Right renal cortex interstitium (tissue), 3 donors: ENCODE measurements around the gene PECR. TPM values are rescaled to one million over a fixed set of nuclear protein-coding genes. Genes with fewer than 3 reads are reported as not detected.
A peak's percentile ranks its signal among the peaks of the same experiment; 100 is the strongest.
"Not testable (repeated sequence)": the region's sequence is repeated elsewhere in the genome, so short reads cannot be mapped to it uniquely, and the experiment has no call there.

ENCODE experiments used
- DNase-seq, 3 donors: peaks; one replicate each; pipeline ENCODE4 v3.0.0-alpha.2; 2013; ENCODE audit warnings: low read depth in 3 of 3, low spot score in 2 of 3
- polyA plus RNA-seq, 3 donors: library from polyadenylated mRNA; unstranded; fragments of 120-200 nt; gene quantifications; one replicate each; pipeline ENCODE4 v1.2.1, GENCODE V29; 2013; ENCODE audit not compliant: insufficient read length in 3 of 3

The PECR gene
- polyA plus RNA-seq, 3 donors, result 44.3 to 52.3 (median 45.6) TPM

DNA sequence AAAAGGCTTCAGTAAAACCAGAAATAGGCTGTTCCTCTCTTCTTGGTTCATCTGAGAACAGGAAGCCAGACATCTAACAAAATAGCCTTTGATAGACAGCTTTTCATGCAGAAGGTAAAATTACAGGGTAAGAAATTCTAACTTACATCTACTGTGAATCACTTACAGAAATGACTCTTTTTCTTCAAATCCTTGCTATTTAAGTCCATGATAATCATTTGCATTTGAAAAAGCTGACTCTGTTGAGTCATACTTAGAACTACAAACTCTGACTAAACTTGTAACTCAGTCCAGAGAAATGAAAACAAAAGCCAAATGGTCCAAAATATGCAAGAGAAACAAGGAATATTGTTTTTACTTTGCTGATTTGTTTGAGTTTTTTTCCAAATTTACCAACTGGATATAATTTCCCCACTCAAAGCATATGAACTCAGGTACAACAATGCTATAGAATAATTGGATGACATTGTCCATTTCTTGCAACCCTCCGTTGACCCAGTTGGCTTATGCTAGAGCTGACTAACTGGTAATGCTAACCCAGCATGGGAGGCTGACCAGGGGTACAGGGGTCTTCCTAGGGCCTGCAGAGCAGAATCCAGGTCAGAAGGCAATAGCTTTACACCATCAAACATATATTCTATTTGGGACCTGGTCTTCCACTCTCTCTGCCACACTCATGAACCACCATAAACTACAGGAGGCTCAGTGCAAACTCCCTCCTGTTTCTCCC lies 49.5 kb downstream of the PECR start:
- no peak for DNase-seq

DNA sequence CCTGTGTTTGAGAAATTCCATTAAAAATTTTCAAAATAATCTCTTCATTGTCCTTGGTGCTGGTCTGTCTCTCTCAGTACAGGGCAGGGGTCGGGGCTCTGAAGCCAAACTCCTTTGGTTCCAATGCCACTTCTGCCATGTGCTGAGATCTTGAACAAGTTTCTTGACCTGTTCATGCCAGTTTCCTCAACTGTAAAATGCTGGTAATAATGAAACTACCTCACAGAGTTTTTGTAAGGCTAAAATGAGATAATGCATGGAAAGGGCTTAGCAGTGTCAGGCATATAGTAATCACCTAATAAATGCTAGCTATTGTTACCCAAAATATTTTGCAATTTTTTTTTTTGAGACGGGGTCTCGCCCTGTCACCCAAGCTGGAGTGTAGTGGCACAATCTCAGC lies 51.4 kb downstream of the PECR start:
- no peak for DNase-seq

DNA sequence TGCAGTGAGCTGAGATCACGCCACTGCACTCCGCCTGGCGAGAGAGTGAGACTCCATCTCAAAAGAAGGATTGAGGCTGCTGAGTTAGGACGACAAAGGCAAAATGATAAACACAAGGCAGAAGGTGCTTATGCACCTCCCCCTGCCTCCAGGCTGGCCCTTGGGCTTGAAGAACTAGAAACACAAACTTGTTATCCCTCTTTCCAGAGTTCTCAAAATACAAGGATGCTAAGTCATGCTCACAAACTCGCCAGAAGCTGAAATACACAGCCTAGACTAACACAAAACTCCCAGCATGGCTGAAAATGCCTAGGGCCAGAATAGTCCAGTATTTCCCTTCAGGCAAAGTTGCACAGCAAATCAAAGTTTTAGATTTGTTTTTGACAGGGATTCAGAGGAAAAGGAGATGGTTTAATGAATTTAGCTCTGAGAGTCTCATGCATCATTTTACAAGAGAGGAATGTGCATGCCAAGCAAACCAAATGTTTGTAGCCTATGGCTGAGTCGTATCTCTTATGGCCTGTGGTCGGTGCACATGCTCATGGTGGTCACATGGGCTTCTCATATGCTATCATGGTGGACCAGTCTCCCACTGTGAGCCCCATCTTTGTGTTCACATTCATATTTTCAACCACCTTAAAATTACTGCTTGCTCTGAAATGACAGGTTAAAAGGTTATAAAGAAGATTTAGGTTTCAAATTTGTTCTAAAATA lies 52.0 kb downstream of the PECR start:
- DNase-seq, result no peak

DNA sequence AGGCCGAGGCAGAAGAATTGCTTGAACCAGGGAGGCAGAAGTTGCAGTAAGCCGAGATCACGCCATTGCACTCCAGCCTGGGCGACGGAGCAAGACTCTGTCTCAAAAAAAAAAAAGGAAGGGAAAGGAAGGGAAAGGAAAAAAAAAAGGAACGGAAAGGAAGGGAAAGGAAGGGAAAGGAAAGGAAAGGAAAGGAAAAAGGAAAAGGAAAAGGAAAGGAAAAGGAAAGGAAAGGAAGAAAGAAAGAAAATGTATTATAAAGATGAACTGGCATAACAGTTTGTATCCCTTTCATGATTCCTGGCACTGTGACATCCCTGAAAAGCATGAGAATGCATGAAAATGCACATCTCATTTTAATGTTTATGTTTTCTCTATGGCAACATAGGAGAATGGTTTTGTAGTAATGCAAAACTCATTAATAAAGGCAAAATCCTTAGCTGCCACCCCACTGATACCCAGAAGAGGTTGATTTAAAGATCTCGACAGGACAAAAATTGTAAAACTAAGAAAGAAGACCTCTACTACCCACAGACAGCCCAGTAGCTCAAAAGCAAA lies 56.8 kb downstream of the PECR start:
- DNase-seq, result no peak

DNA sequence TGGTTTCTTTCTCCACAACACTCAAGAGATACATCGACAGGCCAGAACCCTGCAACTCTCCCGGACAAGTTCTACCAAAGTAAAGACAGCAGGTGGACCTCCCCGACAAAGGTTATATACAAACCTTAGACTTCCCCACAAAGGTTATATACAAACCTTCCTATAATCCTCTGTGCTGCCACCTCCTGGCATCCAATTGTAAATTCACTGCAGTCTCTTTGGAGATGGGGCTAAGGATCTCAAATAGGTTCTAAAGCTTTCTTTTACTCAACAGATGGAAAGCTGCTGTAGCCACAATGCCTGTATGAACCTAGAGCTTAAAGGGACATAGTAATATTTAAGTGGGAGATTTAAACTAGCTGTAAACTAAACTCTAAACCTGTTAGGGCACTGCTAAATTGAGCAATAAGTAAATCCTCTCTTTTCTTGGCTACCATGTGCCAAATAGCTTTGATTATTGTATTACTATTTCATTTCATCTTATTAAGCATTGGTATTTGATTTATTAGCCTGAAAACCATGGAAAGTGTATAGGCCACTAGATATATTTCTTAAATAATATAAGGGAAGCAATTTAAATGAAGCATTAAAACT lies 58.5 kb downstream of the PECR start:
- no peak for DNase-seq

DNA sequence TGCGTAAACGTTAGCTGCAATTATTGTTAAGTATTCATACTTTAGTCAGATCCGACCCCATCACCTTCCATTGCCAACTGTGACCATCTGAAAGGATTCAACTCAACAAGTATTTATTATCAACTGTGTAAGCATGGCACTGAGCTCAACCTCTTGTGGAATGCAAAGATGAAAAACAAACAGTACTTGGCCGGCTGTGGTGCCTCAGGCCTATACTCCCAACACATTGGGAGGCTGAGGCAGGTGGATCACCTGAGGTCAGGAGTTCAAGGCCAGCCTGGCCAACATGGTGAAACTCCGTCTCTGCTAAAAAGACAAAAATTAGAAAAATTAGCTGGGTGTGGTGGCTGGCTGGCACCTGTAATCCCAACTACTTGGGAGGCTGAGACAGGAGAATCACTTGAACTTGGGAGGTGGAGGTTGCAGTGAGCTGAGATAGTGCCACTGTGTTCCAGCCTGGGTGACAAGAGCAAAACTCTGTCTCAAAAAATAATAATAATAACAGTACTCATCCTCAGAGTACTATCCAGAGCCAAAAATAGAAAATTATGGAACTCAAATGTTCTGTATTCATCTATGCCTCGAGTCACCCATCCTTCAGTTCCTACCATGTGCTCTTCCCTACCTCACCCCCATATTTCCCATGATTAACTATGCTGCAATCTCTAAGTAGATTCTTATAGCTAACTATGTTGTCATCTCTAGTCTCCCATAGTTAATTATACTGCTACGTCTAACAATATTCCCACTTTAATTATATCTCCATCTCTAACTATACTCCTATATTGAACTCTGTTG lies 59.6 kb downstream of the PECR start:
- no peak for DNase-seq

DNA sequence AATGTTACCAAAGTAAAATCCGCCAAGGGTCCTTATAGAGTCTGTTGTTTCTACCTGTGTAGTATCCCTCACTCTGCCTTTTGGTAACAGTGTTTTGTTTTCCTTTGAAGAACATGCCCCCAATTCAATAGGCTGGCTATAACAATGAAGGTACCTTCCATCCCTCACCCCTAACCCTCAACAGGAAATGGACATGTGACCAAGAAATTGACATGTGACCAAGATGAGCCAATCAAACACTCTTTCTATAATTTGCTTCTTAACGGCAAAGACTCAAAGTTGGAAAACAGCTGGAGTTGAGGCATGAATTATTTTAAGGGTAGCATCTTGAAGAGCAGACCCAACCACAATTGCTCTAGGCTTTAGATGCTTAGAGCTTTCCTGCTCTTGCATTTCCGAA lies 62.9 kb downstream of the PECR start:
- no peak for DNase-seq

DNA sequence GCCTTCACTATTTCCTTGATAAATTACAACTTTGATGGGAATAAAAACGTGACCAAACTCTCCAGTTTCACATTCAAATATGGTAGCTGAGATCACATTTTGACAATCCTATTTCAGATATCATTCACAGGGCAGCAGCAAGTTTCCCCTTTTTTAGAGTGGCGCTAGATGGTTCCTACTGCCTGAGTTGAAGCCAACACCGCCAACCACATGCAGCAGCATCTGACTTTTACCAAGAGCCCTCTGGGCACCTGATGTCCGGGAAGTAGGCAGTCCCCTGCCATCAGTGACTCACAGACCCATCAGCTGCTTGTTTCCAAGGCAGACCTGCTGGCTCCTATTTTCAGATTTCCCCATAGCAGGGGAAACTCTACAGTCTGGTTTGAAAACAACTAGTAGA lies 64.2 kb downstream of the PECR start:
- no peak for DNase-seq

DNA sequence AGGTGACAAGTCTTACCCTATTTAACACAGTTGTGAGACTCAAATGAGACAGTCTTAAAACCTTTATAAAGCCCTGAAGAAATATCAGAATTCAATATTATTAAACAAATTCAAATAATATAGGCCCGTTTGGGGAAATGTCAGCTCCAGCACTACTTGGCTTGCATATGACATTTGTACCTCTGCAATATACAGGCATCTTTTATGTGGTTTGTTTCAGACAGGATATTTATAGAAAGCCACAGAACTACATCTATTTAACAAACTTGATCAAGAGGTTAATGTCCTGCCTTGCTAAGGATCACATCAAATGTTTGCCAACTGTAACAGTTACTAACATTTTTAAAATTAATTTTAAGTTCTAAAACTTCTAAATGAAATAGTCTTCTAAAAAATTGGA lies 65.0 kb downstream of the PECR start:
- DNase-seq, result no peak

DNA sequence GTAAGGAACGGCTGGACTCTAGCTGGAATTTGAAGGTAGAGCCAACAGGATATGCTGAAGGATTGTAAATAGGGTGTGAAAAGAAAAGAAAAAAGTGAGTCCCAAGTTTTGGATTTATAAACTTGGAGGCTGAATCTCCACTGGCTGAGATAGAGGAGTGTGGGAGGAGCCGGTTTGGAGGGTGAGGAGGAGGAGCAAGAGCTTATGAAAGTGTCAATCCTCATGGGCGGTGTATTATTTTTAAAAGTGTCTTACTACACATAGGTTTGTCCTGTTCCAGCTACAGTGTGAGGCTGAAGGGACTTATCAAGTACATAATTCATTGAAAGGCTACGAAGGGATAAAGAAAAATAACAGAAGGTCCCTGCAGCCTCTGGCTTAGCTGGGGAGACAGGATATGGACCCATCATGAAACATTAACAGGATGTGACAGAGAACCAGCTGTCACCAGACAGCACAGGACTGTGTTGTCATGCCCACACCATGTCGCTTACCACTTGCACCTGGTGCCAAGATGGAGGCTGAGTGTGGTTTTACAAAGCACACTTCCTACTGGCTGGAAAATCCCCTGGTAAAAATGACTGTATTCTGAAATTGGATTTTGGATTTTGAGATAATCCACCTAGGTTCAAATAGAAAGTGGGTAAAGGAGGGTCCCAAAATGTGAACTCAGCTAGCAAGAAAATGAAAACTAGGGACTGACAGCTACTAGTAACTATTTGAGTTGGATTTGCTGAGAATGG lies 65.7 kb downstream of the PECR start:
- no peak for DNase-seq

DNA sequence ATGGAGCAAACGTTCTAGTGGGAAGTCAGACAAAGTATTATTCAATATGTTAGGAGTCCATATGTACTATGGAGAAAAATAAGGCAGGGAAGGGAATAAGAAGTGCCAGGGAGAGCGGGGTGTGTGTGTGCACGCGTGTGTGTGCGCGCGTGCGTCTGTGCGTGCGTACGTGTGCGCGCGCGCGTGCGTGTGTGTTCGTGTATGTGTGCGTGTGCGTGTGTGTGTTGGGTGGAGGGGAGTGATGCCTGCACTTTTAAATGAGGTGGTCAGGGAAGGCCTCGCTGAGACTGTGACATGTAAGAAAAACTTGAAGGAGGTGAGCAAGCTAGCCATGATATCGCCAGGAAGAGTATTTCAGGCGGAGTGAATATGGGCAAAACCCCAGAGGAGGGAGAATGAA lies 66.6 kb downstream of the PECR start:
- DNase-seq, result no peak

DNA sequence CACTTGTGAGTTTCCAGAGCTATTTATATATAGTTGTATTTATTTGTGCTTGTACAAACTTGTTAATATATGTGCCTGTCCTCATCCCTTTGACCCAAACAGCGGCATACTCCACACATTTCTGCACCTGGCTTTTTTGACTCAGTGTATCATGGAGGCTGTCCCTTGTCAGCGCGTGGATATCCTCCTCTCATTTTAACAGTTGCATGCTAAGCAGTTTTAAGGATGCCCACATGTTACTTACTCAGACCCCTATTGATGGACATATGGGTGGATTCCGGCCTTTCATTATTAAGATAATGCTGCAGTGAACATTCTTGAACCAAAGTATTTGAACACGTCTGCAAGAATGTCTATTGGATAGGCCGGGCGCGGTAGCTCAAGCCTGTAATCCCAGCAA lies 67.6 kb downstream of the PECR start:
- no peak for DNase-seq

DNA sequence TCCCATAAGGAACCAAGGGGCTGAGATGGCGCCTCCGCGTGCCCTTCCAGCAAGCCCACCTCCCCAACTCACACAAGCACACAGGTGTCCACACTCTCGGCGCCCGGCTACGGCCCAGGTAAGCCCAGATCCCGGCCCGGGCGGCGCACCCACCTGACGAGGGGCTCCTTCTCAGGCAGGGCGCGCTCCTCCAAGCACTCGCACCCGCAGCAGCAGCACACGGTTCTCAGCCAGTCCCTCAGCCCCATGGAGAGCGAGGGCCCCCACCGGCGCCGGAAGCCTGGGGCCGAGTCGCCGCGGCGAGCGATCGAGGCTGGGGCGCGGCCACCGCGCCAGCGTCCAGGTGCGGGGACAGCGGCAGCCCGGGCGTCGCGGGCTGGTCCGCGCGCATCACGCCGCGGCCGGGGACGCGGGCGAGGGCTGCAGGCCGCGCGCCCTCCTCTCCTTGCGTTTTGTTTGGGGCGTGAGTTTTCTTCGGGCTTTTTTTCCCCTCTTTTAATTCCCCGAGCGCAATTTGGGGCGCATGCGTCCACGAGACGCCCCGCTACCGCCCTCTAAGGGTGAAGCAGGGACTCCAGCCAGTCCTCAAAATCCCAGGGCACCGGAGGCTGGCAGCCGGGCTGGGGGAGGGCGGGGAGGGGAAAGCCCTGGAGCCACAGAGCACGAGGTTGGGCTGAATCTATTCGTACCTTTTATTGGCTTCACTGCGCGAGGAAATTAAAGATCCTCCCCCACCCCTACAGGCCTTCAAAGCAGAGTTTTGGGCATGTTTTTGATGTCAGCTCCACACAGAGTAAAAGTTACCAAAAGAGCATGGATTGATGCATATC lies 68.3 kb downstream of the PECR start, which contains the start of gene MREG:
Gene MREG (minus strand): TSS at position 472 of the 830 bp plus-strand sequence. CDS start 224 bp downstream, at position 248.
- DNase-seq, result peak; percentile 56 to 77 (median 76)

DNA sequence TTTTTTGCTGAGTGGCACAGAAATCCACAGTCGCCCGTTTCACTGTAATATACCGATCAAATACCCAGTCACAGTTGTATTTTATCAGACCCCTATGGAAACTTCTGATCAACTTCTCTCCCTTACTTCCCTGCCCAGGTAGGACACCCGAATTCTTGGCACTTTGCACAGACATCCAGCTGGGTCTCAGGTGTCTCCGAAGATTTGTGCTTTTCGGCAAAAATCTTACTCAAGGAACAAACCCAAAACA lies 68.9 kb downstream of the PECR start:
- DNase-seq, result no peak

DNA sequence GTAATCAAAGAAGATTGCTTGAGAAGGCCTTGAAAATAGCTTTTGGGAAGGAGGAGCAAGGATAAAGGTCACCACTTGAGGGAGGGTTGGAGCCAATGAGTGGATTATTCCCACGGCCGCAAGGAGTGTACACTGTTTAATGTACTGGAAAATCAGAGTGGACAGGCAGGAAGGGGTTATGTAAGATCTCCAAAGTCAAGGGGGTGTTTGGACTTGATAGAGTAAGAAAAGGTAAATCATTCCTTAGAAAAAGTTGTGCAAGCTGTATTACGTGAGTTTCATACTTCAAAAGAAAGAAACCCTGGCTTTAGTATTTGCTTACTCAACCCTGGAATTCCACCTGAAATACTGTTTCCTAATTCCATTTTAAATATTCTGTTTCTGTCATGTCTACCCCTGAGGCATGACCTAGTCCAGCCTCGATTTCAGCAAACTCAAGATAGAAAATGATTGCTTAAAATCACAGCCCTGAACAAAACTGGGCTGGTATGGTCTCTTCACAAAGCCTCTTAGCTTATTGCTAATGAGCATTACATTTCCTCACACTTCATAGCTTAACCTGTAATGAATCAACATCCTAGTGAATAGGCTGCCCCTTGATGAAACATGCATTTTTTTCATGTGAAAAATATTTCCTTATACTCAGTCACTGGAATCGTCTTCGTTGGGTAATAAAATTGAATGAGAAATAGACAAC lies 69.3 kb downstream of the PECR start:
- DNase-seq, result no peak

DNA sequence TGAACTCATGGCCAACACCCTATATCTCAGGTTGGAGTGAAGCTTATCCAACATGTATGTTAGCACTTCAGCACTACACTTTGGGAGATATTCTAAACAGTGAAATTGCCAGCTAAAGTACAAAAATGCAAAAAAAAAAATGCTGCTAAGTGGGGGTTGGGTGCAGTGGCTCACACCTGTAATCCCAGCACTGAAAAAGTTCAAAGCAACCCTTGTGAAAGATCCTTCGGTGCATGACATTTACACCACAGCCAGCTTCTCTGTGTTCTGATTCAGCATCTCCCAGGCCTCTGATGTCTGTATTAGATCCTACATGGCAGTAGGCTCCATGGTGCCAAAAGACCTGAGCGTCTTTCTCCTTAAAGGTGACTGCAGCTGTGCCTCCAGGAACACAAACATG lies 72.4 kb downstream of the PECR start:
- not testable (repeated sequence) for DNase-seq

DNA sequence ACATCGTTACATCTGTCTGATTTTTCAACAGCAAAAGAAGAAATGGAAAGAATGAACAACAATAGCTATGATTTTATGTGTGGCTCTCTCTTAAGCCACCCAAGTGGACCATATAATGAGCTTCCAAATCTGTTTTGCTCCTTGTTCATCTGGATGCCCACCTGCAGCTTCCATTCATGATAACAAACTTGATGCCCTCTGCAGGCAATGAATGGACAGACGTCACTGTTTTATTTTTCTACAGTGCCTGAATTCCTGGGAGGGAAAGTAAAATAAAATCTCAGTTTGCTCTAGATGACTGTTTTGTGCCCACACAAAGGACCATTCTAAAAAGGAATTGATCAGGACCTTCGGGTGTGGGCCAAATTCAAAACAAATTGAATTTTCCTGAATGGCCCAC lies 73.2 kb downstream of the PECR start:
- no peak for DNase-seq

DNA sequence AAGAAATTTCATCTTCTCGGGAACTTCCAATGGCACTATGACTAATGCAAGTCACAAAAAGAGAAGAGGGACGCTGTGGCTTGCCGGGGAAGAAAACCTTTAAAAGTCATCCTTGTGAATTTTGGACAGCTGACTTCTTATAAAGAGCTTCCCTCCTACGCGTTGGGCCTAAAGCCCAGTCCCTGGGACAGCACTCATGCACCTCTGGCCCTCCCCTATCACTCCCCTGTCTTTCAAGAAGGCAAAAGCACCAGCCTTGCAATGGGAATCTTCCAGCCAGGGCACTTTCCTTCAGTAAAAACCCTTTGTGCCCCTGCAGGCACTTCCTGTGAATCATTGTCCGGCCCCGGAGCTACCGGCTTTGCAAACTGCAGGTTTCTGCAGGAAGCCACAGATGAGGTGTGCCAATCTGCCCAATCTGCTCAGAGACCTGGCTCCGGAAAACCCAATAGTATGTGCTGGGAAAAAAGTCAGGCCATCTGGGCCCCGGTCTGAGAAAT lies 75.4 kb downstream of the PECR start:
- no peak for DNase-seq
